ENCODE data around the gene ELP5. TPM values are rescaled to one million over a fixed set of nuclear protein-coding genes. Genes with fewer than 3 reads are reported as not detected.

The ELP5 gene
- total RNA-seq, 1 donor from 2014 or later: 35.0 TPM

DNA sequence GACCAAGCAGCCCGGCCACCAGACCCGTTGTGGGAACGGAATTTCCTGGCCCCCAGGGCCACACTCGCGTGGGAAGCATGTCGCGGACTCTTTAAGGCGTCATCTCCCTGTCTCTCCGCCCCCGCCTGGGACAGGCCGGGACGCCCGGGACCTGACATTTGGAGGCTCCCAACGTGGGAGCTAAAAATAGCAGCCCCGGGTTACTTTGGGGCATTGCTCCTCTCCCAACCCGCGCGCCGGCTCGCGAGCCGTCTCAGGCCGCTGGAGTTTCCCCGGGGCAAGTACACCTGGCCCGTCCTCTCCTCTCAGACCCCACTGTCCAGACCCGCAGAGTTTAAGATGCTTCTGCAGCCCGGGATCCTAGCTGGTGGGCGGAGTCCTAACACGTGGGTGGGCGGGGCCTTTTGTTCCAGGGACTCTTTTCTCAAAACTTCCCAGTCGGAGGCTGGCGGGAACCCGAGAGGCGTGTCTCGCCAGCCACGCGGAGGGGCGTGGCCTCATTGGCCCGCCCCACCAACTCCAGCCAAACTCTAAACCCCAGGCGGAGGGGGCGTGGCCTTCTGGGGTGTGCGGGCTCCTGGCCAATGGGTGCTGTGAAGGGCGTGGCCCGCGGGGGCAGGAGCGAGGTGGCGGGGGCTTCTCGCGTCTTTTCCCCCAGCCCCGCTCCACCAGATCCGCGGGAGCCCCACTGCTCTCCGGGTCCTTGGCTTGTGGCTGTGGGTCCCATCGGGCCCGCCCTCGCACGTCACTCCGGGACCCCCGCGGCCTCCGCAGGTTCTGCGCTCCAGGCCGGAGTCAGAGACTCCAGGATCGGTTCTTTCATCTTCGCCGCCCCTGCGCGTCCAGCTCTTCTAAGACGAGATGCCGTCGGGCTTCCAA lies 29.3 kb downstream of the ELP5 start, which contains the start of gene SLC2A4:
SLC2A4 (plus strand) TSS at position 645 of the 879 bp plus-strand sequence; CDS start at position 862, 217 bp downstream.
- Histone ChIP-seq H3K36me3 (no peaks in the 10 kb centered on the region), H3K4me3 (peak within 1 kb of the TSS; percentile 53), H3K27ac (peak within 1 kb of the TSS; percentile 61), H3K9me3 (no peaks in the 10 kb centered on the region), H3K27me3 (no peaks in the 10 kb centered on the region), H3K4me1 (peaks cover 20% of the 10 kb centered on the region)
- TF ChIP-seq, protein P1, sequence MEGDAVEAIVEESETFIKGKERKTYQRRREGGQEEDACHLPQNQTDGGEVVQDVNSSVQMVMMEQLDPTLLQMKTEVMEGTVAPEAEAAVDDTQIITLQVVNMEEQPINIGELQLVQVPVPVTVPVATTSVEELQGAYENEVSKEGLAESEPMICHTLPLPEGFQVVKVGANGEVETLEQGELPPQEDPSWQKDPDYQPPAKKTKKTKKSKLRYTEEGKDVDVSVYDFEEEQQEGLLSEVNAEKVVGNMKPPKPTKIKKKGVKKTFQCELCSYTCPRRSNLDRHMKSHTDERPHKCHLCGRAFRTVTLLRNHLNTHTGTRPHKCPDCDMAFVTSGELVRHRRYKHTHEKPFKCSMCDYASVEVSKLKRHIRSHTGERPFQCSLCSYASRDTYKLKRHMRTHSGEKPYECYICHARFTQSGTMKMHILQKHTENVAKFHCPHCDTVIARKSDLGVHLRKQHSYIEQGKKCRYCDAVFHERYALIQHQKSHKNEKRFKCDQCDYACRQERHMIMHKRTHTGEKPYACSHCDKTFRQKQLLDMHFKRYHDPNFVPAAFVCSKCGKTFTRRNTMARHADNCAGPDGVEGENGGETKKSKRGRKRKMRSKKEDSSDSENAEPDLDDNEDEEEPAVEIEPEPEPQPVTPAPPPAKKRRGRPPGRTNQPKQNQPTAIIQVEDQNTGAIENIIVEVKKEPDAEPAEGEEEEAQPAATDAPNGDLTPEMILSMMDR (IDR thresholded peaks at IDR 0.05): no peak
- ATAC-seq (peak; percentile 94), DNase-seq (peak; percentile 97)
- intact Hi-C loops (cut with DNase I): no loop called here

DNA sequence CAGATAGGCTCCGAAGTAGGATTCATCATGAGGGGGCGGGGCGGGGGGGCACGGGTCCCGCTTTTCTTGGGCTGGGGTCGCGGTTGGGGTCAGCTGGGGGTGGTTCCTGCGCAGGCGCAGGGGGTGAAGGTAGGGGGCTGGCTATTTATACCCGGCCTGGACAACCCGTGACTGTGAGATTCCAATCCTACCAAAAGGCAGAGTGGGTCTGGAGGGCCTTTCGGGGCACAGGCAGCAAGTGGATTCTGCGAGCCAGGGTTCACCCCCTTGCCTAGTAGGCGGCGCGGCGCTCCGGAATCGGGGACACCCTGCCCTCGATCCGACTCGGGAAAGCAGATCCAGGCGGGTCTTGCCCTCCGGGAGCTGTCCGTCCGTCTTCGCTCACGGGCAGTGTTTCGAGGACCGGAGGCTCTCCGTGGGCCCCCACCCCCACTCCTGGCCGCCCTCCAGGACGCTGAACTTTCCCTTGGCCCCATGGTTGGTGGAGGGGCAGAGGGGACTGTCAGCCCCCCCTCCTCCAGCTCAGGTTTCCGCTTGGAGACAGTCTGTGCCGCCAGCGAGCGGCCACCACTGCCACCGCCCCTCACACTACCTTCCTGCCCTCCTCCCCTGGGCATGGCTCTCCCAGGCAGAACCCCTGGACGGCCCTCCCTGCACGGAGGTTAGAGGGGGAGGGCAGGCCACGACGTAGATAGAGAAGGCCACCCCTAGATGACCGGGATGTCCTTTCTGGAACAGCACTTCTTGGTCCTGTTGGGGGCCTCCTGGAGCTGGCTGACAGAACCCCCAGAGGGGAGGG lies 30.1 kb downstream of the ELP5 start:
- Histone ChIP-seq H3K4me3 (peak overlapping the region; percentile 53), H3K36me3 (no peaks in the 10 kb centered on the region), H3K4me1 (peaks cover 20% of the 10 kb centered on the region), H3K27ac (no peak overlapping the region), H3K9me3 (no peaks in the 10 kb centered on the region), H3K27me3 (no peaks in the 10 kb centered on the region)
- intact Hi-C loops (cut with DNase I): no loop called here
- DNase-seq: peak; percentile 72
- TF ChIP-seq, protein P1 (IDR thresholded peaks at IDR 0.05): no peak
- no peak for ATAC-seq

- H3K27me3 ChIP-seq: peaks cover 6% of the 10 kb centered on the region
- no peak overlapping the region for H3K4me3 ChIP-seq
- TF ChIP-seq, protein P1 (IDR thresholded peaks at IDR 0.05): no peak
- ATAC-seq (no peak), DNase-seq (no peak)
- H3K4me1 ChIP-seq: peaks cover 20% of the 10 kb centered on the region
- no peaks in the 10 kb centered on the region for H3K36me3 ChIP-seq
- no peak overlapping the region for H3K27ac ChIP-seq
- intact Hi-C loops (cut with DNase I): no loop called here
- no peaks in the 10 kb centered on the region for H3K9me3 ChIP-seq
These were observed 30.8 kb downstream of the ELP5 start for GRCh38 chr17:7282752-7283321.

DNA sequence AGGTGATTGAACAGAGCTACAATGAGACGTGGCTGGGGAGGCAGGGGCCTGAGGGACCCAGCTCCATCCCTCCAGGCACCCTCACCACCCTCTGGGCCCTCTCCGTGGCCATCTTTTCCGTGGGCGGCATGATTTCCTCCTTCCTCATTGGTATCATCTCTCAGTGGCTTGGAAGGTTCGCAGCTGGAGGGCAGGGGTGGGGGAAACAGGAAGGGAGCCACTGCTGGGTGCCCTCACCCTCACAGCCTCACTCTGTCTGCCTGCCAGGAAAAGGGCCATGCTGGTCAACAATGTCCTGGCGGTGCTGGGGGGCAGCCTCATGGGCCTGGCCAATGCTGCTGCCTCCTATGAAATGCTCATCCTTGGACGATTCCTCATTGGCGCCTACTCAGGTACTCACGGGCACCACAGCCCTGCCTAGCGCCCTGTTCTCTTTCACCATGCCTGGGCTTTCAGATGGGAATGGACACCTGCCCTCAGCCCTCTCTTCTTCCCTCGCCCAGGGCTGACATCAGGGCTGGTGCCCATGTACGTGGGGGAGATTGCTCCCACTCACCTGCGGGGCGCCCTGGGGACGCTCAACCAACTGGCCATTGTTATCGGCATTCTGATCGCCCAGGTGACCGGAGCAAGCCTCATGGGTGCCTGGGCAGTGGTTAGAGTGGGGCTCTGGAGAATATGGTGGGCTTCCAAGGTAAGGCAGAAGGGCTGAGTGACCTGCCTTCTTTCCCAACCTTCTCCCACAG lies 31.6 kb downstream of the ELP5 start:
- no peak overlapping the region for H3K4me3 ChIP-seq
- no peaks in the 10 kb centered on the region for H3K9me3 ChIP-seq
- peaks cover 9% of the 10 kb centered on the region for H3K27me3 ChIP-seq
- peaks cover 20% of the 10 kb centered on the region for H3K4me1 ChIP-seq
- H3K27ac ChIP-seq: no peak overlapping the region
- H3K36me3 ChIP-seq: no peaks in the 10 kb centered on the region
- intact Hi-C loops (cut with DNase I): no loop called here
- TF ChIP-seq, protein P1 (IDR thresholded peaks at IDR 0.05): no peak
- ATAC-seq: no peak
- DNase-seq: no peak

DNA sequence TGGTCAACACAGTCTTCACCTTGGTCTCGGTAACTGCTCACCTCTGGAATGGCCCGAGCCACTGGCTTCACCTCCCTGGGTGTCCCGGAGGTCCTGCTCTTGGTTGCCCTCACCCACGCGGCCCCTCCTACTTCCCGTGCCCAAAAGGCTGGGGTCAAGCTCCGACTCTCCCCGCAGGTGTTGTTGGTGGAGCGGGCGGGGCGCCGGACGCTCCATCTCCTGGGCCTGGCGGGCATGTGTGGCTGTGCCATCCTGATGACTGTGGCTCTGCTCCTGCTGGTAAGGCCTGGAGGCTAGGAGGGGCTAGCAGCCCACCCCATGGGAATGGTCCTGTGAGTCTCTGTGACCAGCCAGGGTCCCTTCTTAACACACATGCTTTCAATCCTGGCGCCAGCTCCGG lies 32.9 kb downstream of the ELP5 start:
- TF ChIP-seq, protein P1 (IDR thresholded peaks at IDR 0.05): no peak
- DNase-seq: no peak
- intact Hi-C loops (cut with DNase I): no loop called here
- H3K9me3 ChIP-seq: no peaks in the 10 kb centered on the region
- H3K36me3 ChIP-seq: no peaks in the 10 kb centered on the region
- no peak overlapping the region for H3K4me3 ChIP-seq
- no peak overlapping the region for H3K27ac ChIP-seq
- ATAC-seq: no peak
- H3K27me3 ChIP-seq: peaks cover 9% of the 10 kb centered on the region
- peaks cover 20% of the 10 kb centered on the region for H3K4me1 ChIP-seq

All from upper lobe of right lung (tissue), 1 donor.